ENCODE data around the gene BCDIN3D. TPM values are rescaled to one million over a fixed set of nuclear protein-coding genes. Genes with fewer than 3 reads are reported as not detected.

The BCDIN3D gene
- total and polyA plus RNA-seq, 9 of the 15 experiments (the other 6 are each of a cell fraction or from before 2014, with no cell fraction given), result 3.7 to 6.9 (median 5.6) TPM

DNA sequence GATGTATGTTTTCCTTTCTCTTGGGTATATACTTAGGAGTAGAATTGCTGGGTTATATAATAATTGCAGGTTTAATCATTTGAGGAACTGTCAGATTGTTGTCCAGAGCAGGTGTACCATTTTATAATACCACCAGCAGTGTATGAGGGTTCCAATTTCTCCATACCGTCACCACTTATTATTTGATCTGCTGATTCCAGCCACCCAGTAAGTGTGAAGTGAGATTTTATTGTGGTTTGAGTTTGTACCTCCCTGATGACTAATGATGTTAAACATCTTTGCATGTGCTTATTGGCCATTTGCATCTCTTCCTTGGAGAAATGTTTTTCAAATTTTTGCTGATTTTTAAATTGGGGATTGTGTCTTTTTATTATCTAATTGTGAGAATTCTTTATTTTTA is 29.8 kb downstream of the BCDIN3D start:
- peaks cover 2% of the 10 kb centered on the region; the same call in 2 of the 3 replicates for H3K36me3 ChIP-seq (ENCODE audit: control insufficient read depth, insufficient read depth, low read length)
- no peaks in the 10 kb centered on the region for H3K9me3 ChIP-seq (replicated peaks; ENCODE audit: control insufficient read depth, insufficient read depth, low read depth, low read length)
- no peak overlapping the region for H3K27ac ChIP-seq (ENCODE audit: extremely low read depth, low read depth, low read length)
- TF ChIP-seq ZKSCAN1 (IDR thresholded peaks at IDR 0.05; ENCODE audit: low read depth, low read length) (no peak), NELFE (IDR thresholded peaks at IDR 0.05; ENCODE audit: insufficient read depth, insufficient read length) (no peak)
- TF ChIP-seq, protein P1, sequence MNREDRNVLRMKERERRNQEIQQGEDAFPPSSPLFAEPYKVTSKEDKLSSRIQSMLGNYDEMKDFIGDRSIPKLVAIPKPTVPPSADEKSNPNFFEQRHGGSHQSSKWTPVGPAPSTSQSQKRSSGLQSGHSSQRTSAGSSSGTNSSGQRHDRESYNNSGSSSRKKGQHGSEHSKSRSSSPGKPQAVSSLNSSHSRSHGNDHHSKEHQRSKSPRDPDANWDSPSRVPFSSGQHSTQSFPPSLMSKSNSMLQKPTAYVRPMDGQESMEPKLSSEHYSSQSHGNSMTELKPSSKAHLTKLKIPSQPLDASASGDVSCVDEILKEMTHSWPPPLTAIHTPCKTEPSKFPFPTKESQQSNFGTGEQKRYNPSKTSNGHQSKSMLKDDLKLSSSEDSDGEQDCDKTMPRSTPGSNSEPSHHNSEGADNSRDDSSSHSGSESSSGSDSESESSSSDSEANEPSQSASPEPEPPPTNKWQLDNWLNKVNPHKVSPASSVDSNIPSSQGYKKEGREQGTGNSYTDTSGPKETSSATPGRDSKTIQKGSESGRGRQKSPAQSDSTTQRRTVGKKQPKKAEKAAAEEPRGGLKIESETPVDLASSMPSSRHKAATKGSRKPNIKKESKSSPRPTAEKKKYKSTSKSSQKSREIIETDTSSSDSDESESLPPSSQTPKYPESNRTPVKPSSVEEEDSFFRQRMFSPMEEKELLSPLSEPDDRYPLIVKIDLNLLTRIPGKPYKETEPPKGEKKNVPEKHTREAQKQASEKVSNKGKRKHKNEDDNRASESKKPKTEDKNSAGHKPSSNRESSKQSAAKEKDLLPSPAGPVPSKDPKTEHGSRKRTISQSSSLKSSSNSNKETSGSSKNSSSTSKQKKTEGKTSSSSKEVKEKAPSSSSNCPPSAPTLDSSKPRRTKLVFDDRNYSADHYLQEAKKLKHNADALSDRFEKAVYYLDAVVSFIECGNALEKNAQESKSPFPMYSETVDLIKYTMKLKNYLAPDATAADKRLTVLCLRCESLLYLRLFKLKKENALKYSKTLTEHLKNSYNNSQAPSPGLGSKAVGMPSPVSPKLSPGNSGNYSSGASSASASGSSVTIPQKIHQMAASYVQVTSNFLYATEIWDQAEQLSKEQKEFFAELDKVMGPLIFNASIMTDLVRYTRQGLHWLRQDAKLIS (CRISPR knock-in tag; IDR thresholded peaks at IDR 0.05), result no peak
- no TSS peak for BruUV-seq (replicated peaks)
- H3K9ac ChIP-seq (ENCODE audit: insufficient read depth in 1 of 2, low read depth in 2 of 2, low read length in 2 of 2), result no peak overlapping the region
- no peak overlapping the region for H3K4me2 ChIP-seq (ENCODE audit: insufficient read depth, low read length)
- H3K4me1 ChIP-seq (replicated peaks in 1 of 2; ENCODE audit: control insufficient read depth in 2 of 2, insufficient read depth in 2 of 2, low read length in 2 of 2), result peaks cover 2 to 5% of the 10 kb centered on the region in 2 experiments; a peak in 2 of 5 replicates
- H3K79me2 ChIP-seq (ENCODE audit: control insufficient read depth, insufficient read depth, low read length), result no peaks in the 10 kb centered on the region
- intact Hi-C loops (cut with micrococcal nuclease), result no loop called here
- CTCF ChIA-PET (ENCODE audit: low intra/inter-chr PET ratio), result interaction anchor here (0.7 kb wide), 1 partner anchor 167 kb away, joined by 3 read pairs; no protein-coding TSS in a partner anchor
- no peak for FAIRE-seq
- in situ Hi-C loops (cut with MboI), result no loop called here
- no peaks in the 10 kb centered on the region for H4K20me1 ChIP-seq (replicated peaks; ENCODE audit: control insufficient read depth, insufficient read depth, low read length)
- no peak for DNase-seq (ENCODE audit: extremely low read depth in 1 of 4, low spot score in 3 of 4)
- ATAC-seq, result no peak
- H2AFZ ChIP-seq (ENCODE audit: low read depth, low read length), result no peak overlapping the region
- H3K27me3 ChIP-seq (ENCODE audit: control insufficient read depth in 2 of 2, insufficient read depth in 2 of 2, low read length in 2 of 2), result no peaks in the 10 kb centered on the region
- POLR2A ChIA-PET, result no interaction called here
- no peak overlapping the region for H3K4me3 ChIP-seq
- no peaks in the 10 kb centered on the region for H3K9me1 ChIP-seq (ENCODE audit: control insufficient read depth, insufficient read depth, low read length)
- WGBS (ENCODE audit: insufficient coverage, low coverage, missing lambda C conversion rate), result 64% methylated on average over 1 of the region's 1 CpG
